Bronchial epithelial cell (primary cell): ENCODE data around the gene KCTD2. TPM values are rescaled to one million over a fixed set of nuclear protein-coding genes. Genes with fewer than 3 reads are reported as not detected.
A peak's percentile ranks its signal among the peaks of the same experiment; 100 is the strongest.

Experiments
- DNase-seq: peaks from one replicate; pipeline ENCODE4 v3.0.0-alpha.2; 2010; ENCODE audit warnings: low read depth
- FAIRE-seq: peaks from 2 replicates; lab custom pipeline; 2011; peaks lifted over from hg19 to GRCh38; lab: Jason Lieb, UNC
- H3K27me3 ChIP-seq: 2 replicates; pipeline ENCODE4 v1.5.1; 2011; ENCODE audit warnings: low read length; ENCODE audit not compliant: control insufficient read depth, insufficient read depth
- H3K36me3 ChIP-seq: 2 replicates; pipeline ENCODE4 v1.5.1; 2011; ENCODE audit warnings: low read length; ENCODE audit not compliant: control insufficient read depth, insufficient read depth
- H3K4me3 ChIP-seq: 2 replicates; pipeline ENCODE4 v1.5.1; 2011; ENCODE audit warnings: mild to moderate bottlenecking, low read depth, low read length, control low read depth
- total RNA-seq: library from RNA; depleted of rRNA; stranded (reverse); fragments of >200 nt; gene quantifications from 2 replicates; pipeline ENCODE4 v1.2.1, GENCODE V29; 2014
- TF ChIP-seq, protein P1 (sequence below): IDR thresholded peaks from 2 replicates; pipeline ENCODE4 v1.5.1; 2011; ENCODE audit warnings: mild to moderate bottlenecking, moderate library complexity, low read length, control low read depth, inconsistent platforms; ENCODE audit not compliant: insufficient read depth, severe bottlenecking

The KCTD2 gene
- total RNA-seq, 1 donor from 2014 or later: 5.0 TPM

DNA sequence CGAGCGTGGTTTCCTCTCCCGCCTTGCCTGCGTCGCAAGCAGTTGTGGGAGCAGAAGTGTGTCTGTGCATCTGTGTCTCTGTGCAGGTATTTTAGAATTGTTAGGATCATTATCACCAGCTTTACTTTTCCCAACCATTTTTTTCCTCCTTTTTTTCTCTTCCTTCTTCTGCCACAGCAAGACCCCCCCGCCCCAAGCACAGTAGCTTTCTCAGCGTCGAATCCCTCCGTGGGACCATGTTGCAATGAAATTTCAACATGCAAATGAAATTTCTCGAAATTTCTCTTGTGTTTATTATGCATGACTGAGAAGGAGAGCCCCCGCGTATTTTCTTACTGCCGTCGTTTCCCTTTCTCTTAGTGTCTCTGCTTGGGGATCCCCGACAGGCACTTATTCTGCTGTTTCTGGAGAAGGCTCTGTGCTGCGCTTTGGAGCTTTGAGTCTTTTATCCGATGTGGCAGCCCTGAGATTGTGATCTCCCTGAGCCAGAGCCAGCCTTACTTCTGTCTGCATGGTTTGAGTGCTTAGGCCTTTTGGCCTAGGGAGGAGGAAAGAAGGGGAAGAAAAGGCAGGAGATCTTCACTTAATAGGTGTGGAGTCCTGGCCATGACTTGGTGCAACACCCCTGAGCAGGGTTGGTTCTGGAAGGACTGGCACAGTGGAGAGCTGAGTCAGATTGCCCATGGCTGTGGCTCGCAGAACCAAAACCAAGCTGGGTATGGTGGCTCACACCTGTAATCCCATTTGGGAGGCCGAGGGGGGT lies 67.7 kb downstream of the KCTD2 start:
- Histone ChIP-seq H3K4me3 (peak overlapping the region; percentile 35), H3K27me3 (no peaks in the 10 kb centered on the region), H3K36me3 (no peaks in the 10 kb centered on the region)
- FAIRE-seq (no peak), DNase-seq (no peak)
- TF ChIP-seq, protein P1, sequence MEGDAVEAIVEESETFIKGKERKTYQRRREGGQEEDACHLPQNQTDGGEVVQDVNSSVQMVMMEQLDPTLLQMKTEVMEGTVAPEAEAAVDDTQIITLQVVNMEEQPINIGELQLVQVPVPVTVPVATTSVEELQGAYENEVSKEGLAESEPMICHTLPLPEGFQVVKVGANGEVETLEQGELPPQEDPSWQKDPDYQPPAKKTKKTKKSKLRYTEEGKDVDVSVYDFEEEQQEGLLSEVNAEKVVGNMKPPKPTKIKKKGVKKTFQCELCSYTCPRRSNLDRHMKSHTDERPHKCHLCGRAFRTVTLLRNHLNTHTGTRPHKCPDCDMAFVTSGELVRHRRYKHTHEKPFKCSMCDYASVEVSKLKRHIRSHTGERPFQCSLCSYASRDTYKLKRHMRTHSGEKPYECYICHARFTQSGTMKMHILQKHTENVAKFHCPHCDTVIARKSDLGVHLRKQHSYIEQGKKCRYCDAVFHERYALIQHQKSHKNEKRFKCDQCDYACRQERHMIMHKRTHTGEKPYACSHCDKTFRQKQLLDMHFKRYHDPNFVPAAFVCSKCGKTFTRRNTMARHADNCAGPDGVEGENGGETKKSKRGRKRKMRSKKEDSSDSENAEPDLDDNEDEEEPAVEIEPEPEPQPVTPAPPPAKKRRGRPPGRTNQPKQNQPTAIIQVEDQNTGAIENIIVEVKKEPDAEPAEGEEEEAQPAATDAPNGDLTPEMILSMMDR: no peak

Other genes with a start within 250 kb of the KCTD2 start
- under 0.01 and 0.13 TPM in 2 replicates for gene GRIN2C, start 187.3 kb upstream of the KCTD2 start, total RNA-seq
- gene FDXR, start 174.2 kb upstream of the KCTD2 start, total RNA-seq: 30.8 and 49.5 TPM in 2 replicates
- 0.26 TPM in 1 of 2 replicates, not detected in the other for gene FADS6, start 153.6 kb upstream of the KCTD2 start, total RNA-seq
- gene USH1G, start 124.0 kb upstream of the KCTD2 start, total RNA-seq: 1.1 and 3.3 TPM in 2 replicates
- under 0.01 TPM in 1 of 2 replicates, not detected in the other for gene OTOP2, start 123.0 kb upstream of the KCTD2 start, total RNA-seq
- under 0.01 and 0.26 TPM in 2 replicates for gene OTOP3, start 111.3 kb upstream of the KCTD2 start, total RNA-seq
- gene HID1, start 74.5 kb upstream of the KCTD2 start, total RNA-seq: 5.5 and 6.4 TPM in 2 replicates
- gene CDR2L, start 59.6 kb upstream of the KCTD2 start, total RNA-seq: 4.7 and 6.1 TPM in 2 replicates
- gene MRPL58, start 34.6 kb upstream of the KCTD2 start, total RNA-seq: 23.8 and 41.6 TPM in 2 replicates
- gene ATP5PD, start 256 bp upstream of the KCTD2 start, total RNA-seq: 239 and 277 TPM in 2 replicates
- gene SLC16A5, start 40.7 kb downstream of the KCTD2 start, total RNA-seq: 15.0 and 18.1 TPM in 2 replicates
- 1.8 and 3.2 TPM in 2 replicates for gene ARMC7, start 62.7 kb downstream of the KCTD2 start, total RNA-seq
- 47.0 and 57.1 TPM in 2 replicates for gene NT5C, start 84.5 kb downstream of the KCTD2 start, total RNA-seq
- 182 and 188 TPM in 2 replicates for gene JPT1, start 107.3 kb downstream of the KCTD2 start, total RNA-seq
- 60.0 and 87.1 TPM in 2 replicates for gene SUMO2, start 135.7 kb downstream of the KCTD2 start, total RNA-seq
- gene NUP85, start 158.5 kb downstream of the KCTD2 start, total RNA-seq: 21.4 and 22.4 TPM in 2 replicates
- gene GGA3, start 214.4 kb downstream of the KCTD2 start, total RNA-seq: 14.5 and 14.7 TPM in 2 replicates
- gene MRPS7, start 214.7 kb downstream of the KCTD2 start, total RNA-seq: 83.3 and 83.5 TPM in 2 replicates
- gene MIF4GD, start 224.0 kb downstream of the KCTD2 start, total RNA-seq: 30.0 and 36.4 TPM in 2 replicates
- gene SLC25A19, start 242.2 kb downstream of the KCTD2 start, total RNA-seq: 10.2 and 12.1 TPM in 2 replicates